Activated CD8-positive, alpha-beta memory T cell treated with anti-CD3 and anti-CD28 coated beads for 48 hours (primary cell): Measurements from ENCODE around the gene SYTL3.
"Not testable (repeated sequence)": the region's sequence is repeated elsewhere in the genome, so short reads cannot be mapped to it uniquely, and the experiment has no call there.

Experiments
- DNase-seq, 3 experiments: peaks; one replicate each; pipeline ENCODE4 v3.0.0-alpha.2; 2020; ENCODE audit warnings: low read depth in 2 of 3, low spot score in 2 of 3

The SYTL3 gene

GRCh38 chr6:158621694-158622544 is 27.9 kb upstream of the SYTL3 start:
- no peak for DNase-seq

- no peak for DNase-seq
Observed at GRCh38 chr6:158622545-158623190, 27.2 kb upstream of the SYTL3 start.

- no peak for DNase-seq
Observed at GRCh38 chr6:158624684-158625682, 24.9 kb upstream of the SYTL3 start.

- no peak for DNase-seq
Observed at GRCh38 chr6:158625881-158626305, 24.0 kb upstream of the SYTL3 start.

GRCh38 chr6:158626360-158627167 is 23.3 kb upstream of the SYTL3 start:
- DNase-seq, result no peak

- DNase-seq, result no peak
Observed at GRCh38 chr6:158627168-158627939, 22.5 kb upstream of the SYTL3 start.

- DNase-seq, result no peak
Observed at GRCh38 chr6:158627940-158628211, 22.0 kb upstream of the SYTL3 start.

- DNase-seq, result no peak
Observed at GRCh38 chr6:158628542-158628941, 21.3 kb upstream of the SYTL3 start.

- no peak for DNase-seq
Observed at GRCh38 chr6:158629367-158630221, 20.3 kb upstream of the SYTL3 start.

- no peak for DNase-seq
Observed at GRCh38 chr6:158630938-158631616, 18.8 kb upstream of the SYTL3 start.

GRCh38 chr6:158631678-158632537 is 17.9 kb upstream of the SYTL3 start:
- no peak for DNase-seq

GRCh38 chr6:158632538-158633119 is 17.2 kb upstream of the SYTL3 start:
- not testable (repeated sequence) for DNase-seq

- no peak for DNase-seq
Observed at GRCh38 chr6:158633127-158633526, 16.7 kb upstream of the SYTL3 start.

GRCh38 chr6:158634695-158635426 is 15.0 kb upstream of the SYTL3 start:
- no peak for DNase-seq

GRCh38 chr6:158635427-158636073 is 14.3 kb upstream of the SYTL3 start:
- DNase-seq, result no peak

GRCh38 chr6:158636778-158637177 is 13.1 kb upstream of the SYTL3 start:
- DNase-seq, result no peak
